HG03280 (cell line): ENCODE measurements around the gene CRYZL1.
A peak's percentile ranks its signal among the peaks of the same experiment; 100 is the strongest.

ENCODE experiments used
- ATAC-seq: cut with Tn5 transposase; IDR thresholded peaks from one replicate; pipeline ENCODE4 v1.9.1; 2021; ENCODE audit warnings: mild to moderate bottlenecking, moderate library complexity; ENCODE audit not compliant: unreplicated experiment

CRYZL1 gene

DNA sequence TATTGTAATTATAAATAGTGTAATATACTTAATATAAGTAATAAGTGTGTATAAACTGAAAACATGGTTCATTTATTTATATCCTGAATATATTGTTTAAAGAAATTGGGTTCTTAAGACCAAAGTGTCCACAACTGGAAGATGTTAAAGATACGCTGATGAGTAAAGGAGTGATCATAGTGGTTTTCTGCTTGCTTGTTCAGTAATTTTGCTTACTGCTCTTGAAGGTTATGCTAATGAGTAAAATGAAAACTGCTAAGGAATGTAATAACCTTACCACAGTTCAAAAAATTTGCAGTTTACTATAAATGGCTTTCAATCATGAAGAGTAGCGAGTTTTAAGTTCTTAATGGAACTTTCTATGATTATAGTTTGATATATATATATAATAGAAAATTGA lies 75.0 kb downstream of the CRYZL1 start:
- ATAC-seq, result no peak

DNA sequence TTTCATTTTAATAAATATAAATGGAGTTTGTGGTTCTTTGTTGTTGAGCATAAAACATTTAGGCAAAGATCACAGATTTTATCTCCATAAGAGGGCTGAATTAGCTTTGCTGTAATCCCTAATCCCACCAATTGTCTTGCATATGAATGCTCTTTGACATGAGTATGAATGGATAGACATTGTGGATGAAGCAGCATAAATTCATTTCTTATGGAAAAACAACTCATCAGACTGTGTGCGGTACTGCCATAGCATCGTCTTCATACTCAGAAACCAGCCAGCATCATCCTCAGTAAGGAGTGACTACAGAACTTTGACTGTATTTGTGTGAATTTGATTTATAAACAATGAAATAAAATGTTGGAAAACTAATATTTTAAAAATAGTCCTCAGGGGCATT lies 79.2 kb downstream of the CRYZL1 start:
- ATAC-seq, result no peak

DNA sequence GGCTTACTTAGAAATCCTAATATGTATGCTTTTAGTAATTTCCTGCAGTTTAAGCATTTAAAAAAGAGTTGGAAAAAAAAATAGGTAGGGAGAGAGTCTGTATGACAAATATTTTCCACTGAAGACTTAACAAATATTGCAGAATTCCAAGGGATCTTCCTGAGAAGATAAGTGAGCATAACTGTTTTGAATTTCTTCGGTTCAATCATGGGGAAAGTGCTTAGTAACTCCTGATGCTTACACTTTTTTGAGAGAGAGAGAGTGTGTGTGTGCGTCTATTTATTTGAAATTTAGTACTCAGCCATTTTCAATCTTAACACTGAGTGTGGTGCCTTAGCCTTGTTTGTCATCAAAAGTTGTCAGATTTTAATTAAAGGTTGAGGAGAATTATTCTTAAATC lies 80.2 kb downstream of the CRYZL1 start:
- ATAC-seq, result no peak

DNA sequence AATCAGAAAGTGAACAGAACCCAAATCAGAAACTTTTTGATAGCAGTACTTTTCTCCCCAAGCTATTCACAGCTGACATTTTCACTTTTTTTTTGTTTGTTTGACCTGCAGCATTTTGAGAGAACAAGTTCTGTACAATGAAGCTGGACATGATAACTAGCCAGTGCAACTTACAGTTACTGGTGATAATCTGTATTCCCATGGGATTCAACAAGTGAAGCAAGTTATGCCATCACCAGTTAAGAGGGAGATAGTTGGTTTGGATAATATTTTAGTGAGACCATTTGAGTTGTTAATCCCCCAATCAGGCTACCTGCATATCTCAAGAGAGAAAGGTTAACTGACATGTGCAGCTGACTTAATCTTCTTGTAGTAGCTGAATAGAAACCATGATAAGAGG lies 80.6 kb downstream of the CRYZL1 start:
- no peak for ATAC-seq

DNA sequence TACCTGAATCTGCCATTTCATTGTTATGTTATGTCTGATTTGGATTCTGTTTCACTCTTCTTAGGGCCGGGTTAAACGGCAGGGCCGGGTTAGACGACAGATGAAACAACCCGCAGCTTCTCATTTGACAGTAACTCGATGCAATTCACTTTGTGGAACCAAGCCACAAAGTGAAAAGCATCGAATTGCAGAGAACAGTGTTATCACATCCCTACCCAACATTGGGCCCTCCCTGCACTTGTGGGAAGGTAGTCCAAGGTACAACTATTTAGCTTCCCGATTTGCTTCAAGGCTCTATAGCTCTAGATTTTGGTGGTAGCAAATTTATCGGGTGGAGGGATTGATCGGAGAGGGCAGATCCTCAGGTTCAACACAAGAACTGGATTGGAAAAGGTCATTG lies 81.7 kb downstream of the CRYZL1 start:
- no peak for ATAC-seq

DNA sequence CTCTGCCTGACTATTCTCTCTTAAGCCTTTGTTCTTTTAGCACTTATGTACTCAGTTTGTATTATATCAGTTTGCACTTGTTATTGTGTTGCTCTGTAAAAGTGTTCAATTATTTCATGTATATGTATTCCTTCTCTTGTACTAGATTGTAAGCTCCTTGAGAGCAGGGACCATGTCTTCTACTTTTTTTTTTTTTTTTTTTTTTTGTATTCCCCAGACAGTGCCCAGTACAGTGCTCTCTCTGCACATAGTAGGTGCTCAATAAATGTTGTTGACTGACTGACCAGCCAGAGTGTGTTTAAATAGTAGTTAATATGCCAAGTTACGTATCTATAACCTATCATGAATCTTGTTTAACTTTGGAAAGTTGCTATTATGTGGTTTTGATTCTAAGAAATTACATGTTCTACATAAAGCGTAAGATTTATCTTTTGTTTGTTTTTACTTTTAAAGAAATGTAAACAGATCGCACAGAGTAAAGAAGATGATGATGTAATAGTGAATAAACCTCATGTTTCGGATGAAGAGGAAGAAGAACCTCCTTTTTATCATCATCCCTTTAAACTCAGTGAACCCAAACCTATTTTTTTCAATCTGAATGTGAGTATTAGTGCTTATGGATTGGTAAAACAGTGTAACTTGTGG lies 82.6 kb downstream of the CRYZL1 start:
- no peak for ATAC-seq

DNA sequence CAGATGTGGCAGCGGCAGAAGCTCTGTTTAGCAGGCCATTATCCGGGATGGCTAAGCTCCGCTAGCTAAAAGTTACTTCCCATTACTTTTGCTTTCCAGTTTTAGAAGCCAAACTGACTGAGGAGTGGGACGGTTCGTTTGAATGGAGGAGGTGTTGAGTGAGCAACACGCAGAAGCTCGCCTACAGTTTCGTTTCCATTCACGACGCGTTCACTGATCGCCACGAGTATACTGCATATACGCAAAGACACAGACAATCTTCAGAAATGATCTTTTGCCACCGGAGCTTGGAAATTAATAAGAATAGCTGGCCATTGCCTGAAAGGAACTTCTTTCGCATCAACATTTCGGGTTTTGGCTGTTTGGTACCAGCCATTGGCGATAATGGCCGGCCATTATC lies 84.1 kb downstream of the CRYZL1 start:
- no peak for ATAC-seq

DNA sequence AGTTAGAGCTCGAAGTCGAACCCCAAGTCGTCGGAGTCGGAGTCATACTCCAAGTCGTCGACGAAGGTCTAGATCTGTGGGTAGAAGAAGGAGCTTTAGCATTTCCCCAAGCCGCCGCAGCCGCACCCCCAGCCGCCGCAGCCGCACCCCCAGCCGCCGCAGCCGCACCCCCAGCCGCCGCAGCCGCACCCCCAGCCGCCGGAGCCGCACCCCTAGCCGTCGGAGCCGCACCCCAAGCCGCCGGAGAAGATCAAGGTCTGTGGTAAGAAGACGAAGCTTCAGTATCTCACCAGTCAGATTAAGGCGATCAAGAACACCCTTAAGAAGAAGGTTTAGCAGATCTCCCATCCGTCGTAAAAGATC lies 86.6 kb downstream of the CRYZL1 start:
- ATAC-seq, result no peak

DNA sequence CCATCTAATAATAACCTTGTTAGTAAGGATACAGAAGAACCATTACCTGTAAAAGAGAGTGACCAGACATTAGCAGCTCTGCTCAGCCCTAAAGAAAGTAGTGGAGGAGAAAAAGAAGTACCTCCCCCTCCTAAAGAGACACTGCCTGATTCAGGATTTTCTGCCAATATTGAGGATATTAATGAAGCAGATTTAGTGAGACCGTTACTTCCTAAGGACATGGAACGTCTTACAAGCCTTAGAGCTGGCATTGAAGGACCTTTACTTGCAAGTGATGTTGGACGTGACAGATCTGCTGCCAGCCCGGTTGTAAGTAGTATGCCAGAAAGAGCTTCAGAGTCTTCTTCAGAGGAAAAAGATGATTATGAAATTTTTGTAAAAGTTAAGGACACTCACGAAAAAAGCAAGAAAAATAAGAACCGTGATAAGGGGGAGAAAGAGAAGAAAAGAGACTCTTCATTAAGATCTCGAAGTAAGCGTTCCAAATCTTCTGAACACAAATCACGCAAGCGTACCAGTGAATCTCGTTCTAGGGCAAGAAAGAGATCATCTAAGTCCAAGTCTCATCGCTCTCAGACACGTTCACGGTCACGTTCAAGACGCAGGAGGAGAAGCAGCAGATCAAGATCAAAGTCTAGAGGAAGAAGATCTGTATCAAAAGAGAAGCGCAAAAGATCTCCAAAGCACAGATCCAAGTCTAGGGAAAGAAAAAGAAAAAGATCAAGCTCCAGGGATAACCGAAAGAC lies 87.1 kb downstream of the CRYZL1 start:
- no peak for ATAC-seq

DNA sequence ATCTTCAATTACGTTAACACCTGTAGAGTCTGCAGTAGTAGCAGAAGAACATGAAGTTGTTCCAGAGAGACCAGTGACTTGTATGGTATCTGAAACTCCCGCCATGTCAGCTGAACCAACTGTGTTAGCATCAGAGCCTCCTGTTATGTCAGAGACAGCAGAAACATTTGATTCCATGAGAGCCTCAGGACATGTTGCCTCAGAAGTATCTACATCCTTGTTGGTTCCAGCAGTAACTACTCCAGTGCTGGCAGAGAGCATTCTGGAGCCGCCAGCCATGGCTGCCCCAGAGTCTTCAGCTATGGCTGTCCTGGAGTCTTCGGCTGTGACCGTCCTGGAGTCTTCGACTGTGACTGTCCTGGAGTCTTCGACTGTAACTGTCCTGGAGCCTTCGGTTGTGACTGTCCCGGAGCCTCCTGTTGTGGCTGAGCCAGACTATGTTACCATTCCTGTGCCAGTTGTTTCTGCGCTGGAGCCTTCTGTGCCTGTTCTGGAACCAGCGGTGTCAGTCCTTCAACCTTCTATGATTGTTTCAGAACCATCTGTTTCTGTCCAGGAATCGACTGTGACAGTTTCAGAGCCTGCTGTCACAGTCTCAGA lies 88.4 kb downstream of the CRYZL1 start:
- ATAC-seq, result no peak

DNA sequence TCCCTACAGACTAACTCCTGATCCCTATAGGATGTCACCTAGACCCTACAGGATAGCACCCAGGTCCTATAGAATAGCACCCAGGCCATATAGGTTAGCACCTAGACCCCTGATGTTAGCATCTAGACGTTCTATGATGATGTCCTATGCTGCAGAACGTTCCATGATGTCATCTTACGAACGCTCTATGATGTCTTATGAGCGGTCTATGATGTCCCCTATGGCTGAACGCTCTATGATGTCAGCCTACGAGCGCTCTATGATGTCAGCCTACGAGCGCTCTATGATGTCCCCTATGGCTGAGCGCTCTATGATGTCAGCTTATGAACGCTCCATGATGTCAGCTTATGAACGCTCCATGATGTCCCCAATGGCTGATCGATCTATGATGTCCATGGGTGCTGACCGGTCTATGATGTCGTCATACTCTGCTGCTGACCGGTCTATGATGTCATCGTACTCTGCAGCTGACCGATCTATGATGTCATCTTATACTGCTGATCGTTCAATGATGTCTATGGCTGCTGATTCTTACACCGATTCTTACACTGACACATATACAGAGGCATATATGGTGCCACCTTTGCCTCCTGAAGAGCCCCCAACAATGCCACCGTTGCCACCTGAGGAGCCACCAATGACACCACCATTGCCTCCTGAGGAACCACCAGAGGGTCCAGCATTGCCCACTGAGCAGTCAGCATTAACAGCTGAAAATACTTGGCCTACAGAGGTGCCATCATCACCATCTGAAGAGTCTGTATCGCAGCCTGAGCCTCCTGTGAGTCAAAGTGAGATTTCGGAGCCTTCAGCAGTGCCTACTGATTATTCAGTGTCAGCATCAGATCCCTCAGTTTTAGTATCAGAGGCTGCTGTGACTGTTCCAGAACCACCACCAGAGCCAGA lies 89.2 kb downstream of the CRYZL1 start:
- ATAC-seq, result no peak

DNA sequence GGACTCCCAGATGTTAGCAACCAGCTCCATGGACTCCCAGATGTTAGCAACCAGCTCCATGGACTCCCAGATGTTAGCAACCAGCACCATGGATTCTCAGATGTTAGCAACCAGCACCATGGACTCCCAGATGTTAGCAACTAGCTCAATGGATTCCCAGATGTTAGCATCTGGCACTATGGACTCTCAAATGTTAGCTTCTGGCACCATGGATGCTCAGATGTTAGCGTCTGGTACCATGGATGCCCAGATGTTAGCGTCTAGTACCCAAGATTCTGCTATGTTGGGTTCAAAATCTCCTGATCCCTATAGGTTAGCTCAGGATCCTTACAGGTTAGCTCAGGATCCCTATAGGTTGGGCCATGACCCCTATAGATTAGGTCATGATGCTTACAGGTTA lies 89.9 kb downstream of the CRYZL1 start:
- ATAC-seq, result no peak

DNA sequence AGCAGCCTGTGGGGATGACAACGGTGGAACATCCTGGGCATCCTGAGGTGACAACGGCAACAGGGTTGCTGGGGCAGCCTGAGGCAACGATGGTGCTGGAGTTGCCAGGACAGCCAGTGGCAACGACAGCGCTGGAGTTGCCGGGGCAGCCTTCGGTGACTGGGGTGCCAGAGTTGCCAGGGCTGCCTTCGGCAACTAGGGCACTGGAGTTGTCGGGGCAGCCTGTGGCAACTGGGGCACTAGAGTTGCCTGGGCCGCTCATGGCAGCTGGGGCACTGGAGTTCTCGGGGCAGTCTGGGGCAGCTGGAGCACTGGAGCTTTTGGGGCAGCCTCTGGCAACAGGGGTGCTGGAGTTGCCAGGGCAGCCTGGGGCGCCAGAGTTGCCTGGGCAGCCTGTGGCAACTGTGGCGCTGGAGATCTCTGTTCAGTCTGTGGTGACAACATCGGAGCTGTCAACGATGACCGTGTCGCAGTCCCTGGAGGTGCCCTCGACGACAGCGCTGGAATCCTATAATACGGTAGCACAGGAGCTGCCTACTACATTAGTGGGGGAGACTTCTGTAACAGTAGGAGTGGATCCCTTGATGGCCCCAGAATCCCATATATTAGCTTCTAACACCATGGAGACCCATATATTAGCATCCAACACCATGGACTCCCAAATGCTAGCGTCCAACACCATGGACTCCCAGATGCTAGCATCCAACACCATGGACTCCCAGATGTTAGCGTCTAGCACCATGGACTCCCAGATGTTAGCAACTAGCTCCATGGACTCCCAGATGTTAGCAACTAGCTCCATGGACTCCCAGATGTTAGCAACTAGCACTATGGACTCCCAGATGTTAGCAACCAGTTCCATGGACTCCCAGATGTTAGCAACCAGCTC lies 90.5 kb downstream of the CRYZL1 start:
- no peak for ATAC-seq

DNA sequence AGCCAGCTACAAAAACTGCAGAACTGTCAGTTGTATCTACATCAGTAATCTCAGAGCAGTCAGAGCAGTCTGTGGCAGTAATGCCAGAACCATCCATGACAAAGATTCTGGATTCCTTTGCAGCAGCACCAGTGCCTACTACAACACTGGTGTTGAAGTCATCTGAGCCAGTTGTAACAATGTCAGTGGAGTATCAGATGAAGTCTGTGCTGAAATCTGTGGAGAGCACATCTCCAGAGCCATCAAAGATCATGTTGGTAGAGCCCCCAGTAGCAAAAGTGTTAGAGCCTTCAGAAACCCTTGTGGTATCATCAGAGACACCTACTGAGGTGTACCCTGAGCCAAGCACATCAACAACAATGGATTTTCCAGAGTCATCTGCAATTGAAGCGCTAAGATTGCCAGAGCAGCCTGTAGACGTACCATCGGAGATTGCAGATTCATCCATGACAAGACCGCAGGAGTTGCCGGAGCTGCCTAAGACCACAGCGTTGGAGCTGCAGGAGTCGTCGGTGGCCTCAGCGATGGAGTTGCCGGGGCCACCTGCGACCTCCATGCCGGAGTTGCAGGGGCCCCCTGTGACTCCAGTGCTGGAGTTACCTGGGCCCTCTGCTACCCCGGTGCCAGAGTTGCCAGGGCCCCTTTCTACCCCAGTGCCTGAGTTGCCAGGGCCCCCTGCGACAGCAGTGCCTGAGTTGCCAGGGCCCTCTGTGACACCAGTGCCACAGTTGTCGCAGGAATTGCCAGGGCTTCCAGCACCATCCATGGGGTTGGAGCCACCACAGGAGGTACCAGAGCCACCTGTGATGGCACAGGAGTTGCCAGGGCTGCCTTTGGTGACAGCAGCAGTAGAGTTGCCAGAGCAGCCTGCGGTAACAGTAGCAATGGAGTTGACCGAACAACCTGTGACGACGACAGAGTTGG lies 91.4 kb downstream of the CRYZL1 start:
- no peak for ATAC-seq

DNA sequence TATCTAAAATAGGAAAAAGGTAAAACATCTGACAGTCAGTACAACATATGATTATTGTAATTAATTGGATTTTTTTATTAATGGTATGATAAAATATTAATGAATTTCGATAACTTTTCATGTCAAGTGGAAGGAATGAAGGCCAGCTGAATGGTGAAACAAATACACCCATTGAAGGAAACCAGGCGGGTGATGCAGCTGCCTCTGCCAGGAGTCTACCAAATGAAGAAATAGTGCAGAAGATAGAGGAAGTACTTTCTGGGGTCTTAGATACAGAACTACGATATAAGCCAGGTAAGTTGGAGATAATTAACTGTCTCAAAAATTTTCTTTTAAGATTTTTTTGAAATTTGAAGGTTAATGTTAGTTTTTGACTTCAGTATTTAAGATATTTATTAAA lies 95.5 kb downstream of the CRYZL1 start:
- no peak for ATAC-seq

DNA sequence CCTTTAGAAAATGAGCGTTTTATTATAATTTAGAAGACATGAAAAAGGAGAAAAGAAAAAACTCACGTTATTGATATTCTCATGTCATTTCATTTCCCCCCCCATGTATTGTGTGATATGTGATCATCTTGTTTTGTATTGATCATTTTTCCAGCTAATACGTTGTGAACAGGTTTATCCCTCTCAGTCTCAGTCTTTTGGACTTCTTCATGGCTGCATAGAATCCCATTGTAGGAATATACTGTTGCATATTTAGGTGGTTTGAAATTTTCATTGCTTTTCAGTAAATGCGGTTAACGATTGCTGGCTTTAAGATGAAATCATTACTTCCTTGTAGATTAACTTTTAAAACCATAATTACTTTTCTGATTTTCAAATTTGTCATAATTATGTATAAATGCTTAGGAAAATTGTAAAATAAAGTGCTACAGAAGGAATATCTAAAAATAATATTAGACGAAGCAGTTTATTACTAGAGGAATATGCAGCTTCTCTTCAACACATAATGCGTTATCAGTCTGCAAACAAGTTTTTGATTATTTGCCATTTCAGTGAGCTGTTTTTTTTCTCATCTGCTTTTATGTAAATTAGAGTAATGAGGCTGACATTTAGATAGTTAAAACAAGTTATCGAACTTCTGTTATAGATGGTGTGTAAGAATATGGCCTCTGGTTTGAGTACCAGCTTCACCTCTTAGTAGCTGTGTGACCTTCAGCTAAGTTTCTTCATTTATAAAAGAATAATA lies 96.9 kb downstream of the CRYZL1 start:
- no peak for ATAC-seq

DNA sequence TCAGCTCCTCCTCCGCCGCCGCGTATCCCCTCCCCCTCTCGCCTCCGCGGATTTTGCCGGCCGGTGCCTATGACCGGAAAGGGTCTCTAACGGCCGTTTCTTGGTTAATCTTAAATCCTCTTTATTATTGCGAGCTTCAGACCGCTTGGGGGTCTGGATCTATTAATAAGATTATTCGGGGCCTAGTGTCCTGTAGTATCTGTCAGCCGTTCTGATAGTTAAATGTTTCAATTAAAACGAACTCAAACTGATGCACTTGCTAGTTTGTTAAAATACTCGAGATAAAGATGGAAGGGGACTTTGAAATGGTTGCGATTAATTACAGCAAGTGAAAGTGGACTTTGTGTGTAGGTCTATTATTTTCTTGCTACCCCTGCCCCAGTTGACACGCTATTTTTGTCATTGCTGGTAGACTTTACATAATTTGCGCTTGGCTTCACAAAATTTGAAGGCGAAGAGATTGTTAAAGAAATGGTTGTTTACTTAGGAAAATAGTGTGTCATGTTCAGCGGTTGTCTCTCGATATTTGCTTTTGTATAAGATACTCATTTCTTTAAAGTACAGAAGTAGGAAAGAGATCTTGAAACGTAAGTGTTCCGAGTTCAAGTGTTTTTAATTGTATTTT lies 97.9 kb downstream of the CRYZL1 start:
- ATAC-seq, result peak; percentile 17
